Left forelimb (tissue), 1 donor: Measurements from ENCODE around the gene OSBPL6.
A peak's percentile ranks its signal among the peaks of the same experiment; 100 is the strongest.

Source experiments
- DNase-seq: peaks from one replicate; pipeline ENCODE4 v3.0.0-alpha.2; 2018; ENCODE audit warnings: low spot score

Gene OSBPL6

GRCh38 chr2:178448968-178449661, 254.8 kb downstream of the OSBPL6 start:
- DNase-seq: no peak

GRCh38 chr2:178449700-178450523, 255.6 kb downstream of the OSBPL6 start:
- DNase-seq: no peak

- no peak for DNase-seq
Observed at GRCh38 chr2:178450524-178450773, 256.1 kb downstream of the OSBPL6 start.

- DNase-seq: peak; percentile 99
Observed at GRCh38 chr2:178450774-178451525, 256.6 kb downstream of the OSBPL6 start, which contains the start of the genes PJVK and PRKRA. Gene PJVK (plus strand): TSS chr2:178451378. CDS start chr2:178453410, 2,032 bp downstream. Gene PRKRA (minus strand): TSS chr2:178451175. CDS start chr2:178451030, 145 bp downstream.

GRCh38 chr2:178452334-178452733, 258.0 kb downstream of the OSBPL6 start:
- DNase-seq: no peak
